ENCODE measurements around the gene CFAP73. TPM values are rescaled to one million over a fixed set of nuclear protein-coding genes. Genes with fewer than 3 reads are reported as not detected.

Gene CFAP73
- total RNA-seq, 2 experiments from 2014 or later, result 0.16 to 1.0 TPM

- Mint-ChIP-seq H3K27me3 (peaks cover 7% of the 10 kb centered on the region), H3K4me3 (no peak overlapping the region), H3K36me3 (no peaks in the 10 kb centered on the region), H3K27ac (no peak overlapping the region), H3K9me3 (no peaks in the 10 kb centered on the region), H3K4me1 (peaks cover 6% of the 10 kb centered on the region)
- DNase-seq, result no peak
Measured at GRCh38 chr12:113145720-113146551, 3.6 kb upstream of the CFAP73 start.

- DNase-seq, result no peak
- Mint-ChIP-seq H3K4me1 (peaks cover 5% of the 10 kb centered on the region), H3K4me3 (no peak overlapping the region), H3K9me3 (no peaks in the 10 kb centered on the region), H3K36me3 (no peaks in the 10 kb centered on the region), H3K27ac (no peak overlapping the region), H3K27me3 (peaks cover 11% of the 10 kb centered on the region)
Measured at GRCh38 chr12:113146999-113147398, 2.5 kb upstream of the CFAP73 start.

GRCh38 chr12:113151655-113152054 lies 2.1 kb downstream of the CFAP73 start:
- H3K36me3 Mint-ChIP-seq, result no peaks in the 10 kb centered on the region
- no peaks in the 10 kb centered on the region for H3K9me3 Mint-ChIP-seq
- H3K4me1 Mint-ChIP-seq, result peaks cover 14% of the 10 kb centered on the region
- no peak overlapping the region for H3K27ac Mint-ChIP-seq
- H3K4me3 Mint-ChIP-seq, result no peak overlapping the region
- H3K27me3 Mint-ChIP-seq, result peaks cover 30% of the 10 kb centered on the region
- no peak for DNase-seq

GRCh38 chr12:113152196-113152834 lies 2.8 kb downstream of the CFAP73 start:
- no peaks in the 10 kb centered on the region for H3K9me3 Mint-ChIP-seq
- peak overlapping the region; percentile 15 for H3K27ac Mint-ChIP-seq
- H3K36me3 Mint-ChIP-seq, result no peaks in the 10 kb centered on the region
- peaks cover 20% of the 10 kb centered on the region for H3K4me1 Mint-ChIP-seq
- H3K27me3 Mint-ChIP-seq, result peaks cover 30% of the 10 kb centered on the region
- DNase-seq, result no peak
- peak overlapping the region; percentile 71 for H3K4me3 Mint-ChIP-seq

- H3K4me3 Mint-ChIP-seq, result peak overlapping the region; percentile 71
- no peak overlapping the region for H3K27ac Mint-ChIP-seq
- DNase-seq, result peak; percentile 68
- H3K27me3 Mint-ChIP-seq, result peaks cover 30% of the 10 kb centered on the region
- H3K4me1 Mint-ChIP-seq, result peaks cover 20% of the 10 kb centered on the region
- peaks cover 5% of the 10 kb centered on the region for H3K36me3 Mint-ChIP-seq
- no peaks in the 10 kb centered on the region for H3K9me3 Mint-ChIP-seq
Measured at GRCh38 chr12:113152835-113153814, 3.6 kb downstream of the CFAP73 start.

GRCh38 chr12:113154351-113154973 lies 4.9 kb downstream of the CFAP73 start:
- H3K27ac Mint-ChIP-seq, result no peak overlapping the region
- no peaks in the 10 kb centered on the region for H3K9me3 Mint-ChIP-seq
- H3K4me3 Mint-ChIP-seq, result peak overlapping the region; percentile 45
- peaks cover 6% of the 10 kb centered on the region for H3K36me3 Mint-ChIP-seq
- peaks cover 30% of the 10 kb centered on the region for H3K27me3 Mint-ChIP-seq
- peak; percentile 38 for DNase-seq
- peaks cover 20% of the 10 kb centered on the region for H3K4me1 Mint-ChIP-seq

GRCh38 chr12:113155060-113155459 lies 5.5 kb downstream of the CFAP73 start:
- DNase-seq, result no peak
- H3K27ac Mint-ChIP-seq, result no peak overlapping the region
- H3K4me3 Mint-ChIP-seq, result no peak overlapping the region
- peaks cover 20% of the 10 kb centered on the region for H3K4me1 Mint-ChIP-seq
- H3K36me3 Mint-ChIP-seq, result peaks cover 6% of the 10 kb centered on the region
- peaks cover 30% of the 10 kb centered on the region for H3K27me3 Mint-ChIP-seq
- no peaks in the 10 kb centered on the region for H3K9me3 Mint-ChIP-seq

GRCh38 chr12:113155646-113156045 lies 6.1 kb downstream of the CFAP73 start:
- Mint-ChIP-seq H3K9me3 (no peaks in the 10 kb centered on the region), H3K27me3 (peaks cover 24% of the 10 kb centered on the region), H3K36me3 (peaks cover 6% of the 10 kb centered on the region), H3K4me1 (peaks cover 20% of the 10 kb centered on the region), H3K4me3 (peak overlapping the region; percentile 18), H3K27ac (no peak overlapping the region)
- no peak for DNase-seq

GRCh38 chr12:113157218-113157859 lies 7.8 kb downstream of the CFAP73 start:
- Mint-ChIP-seq H3K4me1 (peaks cover 15% of the 10 kb centered on the region), H3K36me3 (peaks cover 11% of the 10 kb centered on the region), H3K4me3 (no peak overlapping the region), H3K9me3 (no peaks in the 10 kb centered on the region), H3K27me3 (peaks cover 16% of the 10 kb centered on the region), H3K27ac (no peak overlapping the region)
- DNase-seq, result no peak

- Mint-ChIP-seq H3K36me3 (peaks cover 15% of the 10 kb centered on the region), H3K4me1 (peaks cover 12% of the 10 kb centered on the region), H3K4me3 (no peak overlapping the region), H3K9me3 (no peaks in the 10 kb centered on the region), H3K27ac (no peak overlapping the region), H3K27me3 (peaks cover 10% of the 10 kb centered on the region)
- DNase-seq, result no peak
Measured at GRCh38 chr12:113158439-113159203, 9.1 kb downstream of the CFAP73 start.

- Mint-ChIP-seq H3K9me3 (no peaks in the 10 kb centered on the region), H3K27me3 (peaks cover 5% of the 10 kb centered on the region), H3K36me3 (peaks cover 16% of the 10 kb centered on the region), H3K27ac (no peak overlapping the region), H3K4me3 (no peak overlapping the region), H3K4me1 (peaks cover 9% of the 10 kb centered on the region)
- DNase-seq, result no peak
Measured at GRCh38 chr12:113159937-113160336, 10.4 kb downstream of the CFAP73 start.

- peak; percentile 35 for DNase-seq
- no peaks in the 10 kb centered on the region for H3K9me3 Mint-ChIP-seq
- H3K4me1 Mint-ChIP-seq, result peaks cover 6% of the 10 kb centered on the region
- no peaks in the 10 kb centered on the region for H3K27me3 Mint-ChIP-seq
- H3K4me3 Mint-ChIP-seq, result no peak overlapping the region
- peaks cover 20% of the 10 kb centered on the region for H3K36me3 Mint-ChIP-seq
- H3K27ac Mint-ChIP-seq, result no peak overlapping the region
Measured at GRCh38 chr12:113161415-113162016, 12.0 kb downstream of the CFAP73 start.
